Fibroblast of mammary gland (primary cell): ENCODE results near the gene EPHA3.

ENCODE experiments used
- DNase-seq: peaks from one replicate; pipeline ENCODE4 v3.0.0-alpha.2; 2010; ENCODE audit warnings: low read depth
- H3K4me3 ChIP-seq: 2 replicates; pipeline ENCODE4 v1.5.1; 2011; ENCODE audit warnings: low read depth, mild to moderate bottlenecking, low read length, moderate library complexity; ENCODE audit not compliant: control insufficient read depth
- CTCF ChIP-seq: conservative IDR thresholded peaks from 2 replicates; pipeline ENCODE4 v1.5.1; 2011; ENCODE audit warnings: low read depth, low read length, inconsistent platforms; ENCODE audit not compliant: control insufficient read depth, insufficient read depth

EPHA3 gene

GRCh38 chr3:89358281-89358680, 250.9 kb downstream of the EPHA3 start:
- no peak for TF ChIP-seq CTCF
- no peak overlapping the region for H3K4me3 ChIP-seq
- no peak for DNase-seq

- no peak overlapping the region for H3K4me3 ChIP-seq
- TF ChIP-seq CTCF, result no peak
- peak; percentile 13 for DNase-seq
These were observed 252.7 kb downstream of the EPHA3 start for GRCh38 chr3:89360156-89360555.

GRCh38 chr3:89362496-89362895, 255.1 kb downstream of the EPHA3 start:
- H3K4me3 ChIP-seq, result no peak overlapping the region
- no peak for DNase-seq
- TF ChIP-seq CTCF, result no peak

GRCh38 chr3:89363171-89363570, 255.8 kb downstream of the EPHA3 start:
- no peak for TF ChIP-seq CTCF
- no peak overlapping the region for H3K4me3 ChIP-seq
- no peak for DNase-seq

GRCh38 chr3:89364314-89364713, 256.9 kb downstream of the EPHA3 start:
- no peak for TF ChIP-seq CTCF
- no peak for DNase-seq
- no peak overlapping the region for H3K4me3 ChIP-seq

- TF ChIP-seq CTCF, result no peak
- no peak for DNase-seq
- no peak overlapping the region for H3K4me3 ChIP-seq
These were observed 259.7 kb downstream of the EPHA3 start for GRCh38 chr3:89367166-89367565.

- DNase-seq, result no peak
- TF ChIP-seq CTCF, result no peak
- no peak overlapping the region for H3K4me3 ChIP-seq
These were observed 261.4 kb downstream of the EPHA3 start for GRCh38 chr3:89368846-89369245.
